Measurements from ENCODE around the gene BEND6. TPM values are rescaled to one million over a fixed set of nuclear protein-coding genes. Genes with fewer than 3 reads are reported as not detected.

The BEND6 gene
- total and polyA plus RNA-seq, 2 of the 13 experiments (the other 11 are each of a cell fraction or from before 2014, with no cell fraction given): 0.20 to 0.21 TPM

GRCh38 chr6:56913285-56914074, 41.4 kb upstream of the BEND6 start:
- Histone ChIP-seq H3K36me3 (replicated peaks in 1 of 2; ENCODE audit: control insufficient read depth in 1 of 2, insufficient read depth in 2 of 2, low read length in 2 of 2) (no peaks in the 10 kb centered on the region), H3K9me3 (ENCODE audit: low read length) (no peaks in the 10 kb centered on the region), H3K4me3 (replicated peaks in 1 of 3; ENCODE audit: insufficient read depth in 1 of 3, low read depth in 2 of 3, low read length in 3 of 3) (no peak overlapping the region), H4K20me1 (ENCODE audit: insufficient read depth, low read length) (no peaks in the 10 kb centered on the region), H3K4me1 (ENCODE audit: insufficient read depth, low read length) (no peaks in the 10 kb centered on the region), H3K27me3 (ENCODE audit: control insufficient read depth in 1 of 2, insufficient read depth in 2 of 2, low read length in 2 of 2) (peaks cover 0 to 28% of the 10 kb centered on the region in 2 experiments; a peak in 3 of 5 replicates), H3K27ac (ENCODE audit: extremely low read length, insufficient read depth, low read length) (no peak overlapping the region), H3K9ac (ENCODE audit: insufficient read depth, low read depth, low read length) (no peak overlapping the region), H3K79me2 (ENCODE audit: insufficient read depth, low read length) (no peaks in the 10 kb centered on the region), H2AFZ (ENCODE audit: low read length) (no peak overlapping the region), H3K4me2 (ENCODE audit: low read depth, low read length) (no peak overlapping the region)
- ChIA-PET CTCF (ENCODE audit: low intra/inter-chr PET ratio, low total read pairs) (no interaction called here), POLR2A (no interaction called here)
- 15% methylated on average over 3 of the region's 3 CpGs for WGBS (ENCODE audit: low lambda C conversion rate)
- intact Hi-C loops (cut with micrococcal nuclease; ENCODE audit: unreplicated experiment): no loop called here
- no TSS peak for BruUV-seq (replicated peaks)
- ATAC-seq (no peak), FAIRE-seq (no peak), DNase-seq (ENCODE audit: low spot score) (no peak)
- TF ChIP-seq ZNF788 (CRISPR knock-in tag; IDR thresholded peaks at IDR 0.05; ENCODE audit: borderline replicate concordance) (no peak), GATAD2A (CRISPR knock-in tag; IDR thresholded peaks at IDR 0.05) (no peak), IKZF1 (IDR thresholded peaks at IDR 0.05) (no peak), SALL2 (CRISPR knock-in tag; IDR thresholded peaks at IDR 0.05) (no peak), HOXA7 (CRISPR knock-in tag; IDR thresholded peaks at IDR 0.05) (no peak), ZNF235 (CRISPR knock-in tag; IDR thresholded peaks at IDR 0.05; ENCODE audit: borderline replicate concordance) (no peak)
- in situ Hi-C loops (cut with HindIII; ENCODE audit: extremely low pct_ligation_motif_present, low pct_unique_long_range_greater_than_20kb): no loop called here

- no peak for FAIRE-seq
- H3K4me2 ChIP-seq (ENCODE audit: low read depth, low read length): no peak overlapping the region
- in situ Hi-C loops (cut with HindIII; ENCODE audit: extremely low pct_ligation_motif_present, low pct_unique_long_range_greater_than_20kb): no loop called here
- H3K79me2 ChIP-seq (ENCODE audit: insufficient read depth, low read length): no peaks in the 10 kb centered on the region
- intact Hi-C loops (cut with micrococcal nuclease; ENCODE audit: unreplicated experiment): no loop called here
- no peak overlapping the region for H3K9ac ChIP-seq (ENCODE audit: insufficient read depth, low read depth, low read length)
- ChIA-PET CTCF (ENCODE audit: low intra/inter-chr PET ratio, low total read pairs) (no interaction called here), POLR2A (no interaction called here)
- no peak for DNase-seq (ENCODE audit: low spot score)
- peak; percentile 50; the same call in 2 of the 3 replicates for ATAC-seq
- no peaks in the 10 kb centered on the region for H3K9me3 ChIP-seq (ENCODE audit: low read length)
- H3K36me3 ChIP-seq (replicated peaks in 1 of 2; ENCODE audit: control insufficient read depth in 1 of 2, insufficient read depth in 2 of 2, low read length in 2 of 2): no peaks in the 10 kb centered on the region
- no peaks in the 10 kb centered on the region for H4K20me1 ChIP-seq (ENCODE audit: insufficient read depth, low read length)
- no TSS peak for BruUV-seq (replicated peaks)
- WGBS (ENCODE audit: low lambda C conversion rate): 10% methylated on average over 8 of the region's 8 CpGs
- peaks cover 0 to 28% of the 10 kb centered on the region in 2 experiments; a peak in 3 of 5 replicates for H3K27me3 ChIP-seq (ENCODE audit: control insufficient read depth in 1 of 2, insufficient read depth in 2 of 2, low read length in 2 of 2)
- H2AFZ ChIP-seq (ENCODE audit: low read length): no peak overlapping the region
- no peak overlapping the region for H3K27ac ChIP-seq (ENCODE audit: extremely low read length, insufficient read depth, low read length)
- no peaks in the 10 kb centered on the region for H3K4me1 ChIP-seq (ENCODE audit: insufficient read depth, low read length)
- no peak overlapping the region for H3K4me3 ChIP-seq (replicated peaks in 1 of 3; ENCODE audit: insufficient read depth in 1 of 3, low read depth in 2 of 3, low read length in 3 of 3)
- TF ChIP-seq ZNF749 (CRISPR knock-in tag; IDR thresholded peaks at IDR 0.05; ENCODE audit: borderline replicate concordance): no peak
- no peak for TF ChIP-seq CREM (IDR thresholded peaks at IDR 0.05)
- no peak for TF ChIP-seq CREM (CRISPR knock-in tag; IDR thresholded peaks at IDR 0.05)
- no peak for TF ChIP-seq ZNF557 (CRISPR knock-in tag; IDR thresholded peaks at IDR 0.05)
- no peak for TF ChIP-seq ZNF414 (CRISPR knock-in tag; IDR thresholded peaks at IDR 0.05)
- TF ChIP-seq TBP (CRISPR knock-in tag; IDR thresholded peaks at IDR 0.05): no peak
- no peak for TF ChIP-seq MTF2 (CRISPR knock-in tag; IDR thresholded peaks at IDR 0.05; ENCODE audit: borderline replicate concordance)
- TF ChIP-seq ZFY (CRISPR knock-in tag; IDR thresholded peaks at IDR 0.05): no peak
- no peak for TF ChIP-seq NFATC3 (CRISPR knock-in tag; IDR thresholded peaks at IDR 0.05)
- TF ChIP-seq IRF1 (CRISPR knock-in tag; IDR thresholded peaks at IDR 0.05; ENCODE audit: low read depth): no peak
- TF ChIP-seq ZFYVE20 (CRISPR knock-in tag; IDR thresholded peaks at IDR 0.05; ENCODE audit: borderline replicate concordance, low read depth): no peak
These were observed 39.9 kb upstream of the BEND6 start for GRCh38 chr6:56914798-56915658.
